ENCODE data around the gene KRTAP26-1. TPM values are rescaled to one million over a fixed set of nuclear protein-coding genes. Genes with fewer than 3 reads are reported as not detected.

KRTAP26-1 gene
- total RNA-seq, 3 donors from 2014 or later = not detected

DNA sequence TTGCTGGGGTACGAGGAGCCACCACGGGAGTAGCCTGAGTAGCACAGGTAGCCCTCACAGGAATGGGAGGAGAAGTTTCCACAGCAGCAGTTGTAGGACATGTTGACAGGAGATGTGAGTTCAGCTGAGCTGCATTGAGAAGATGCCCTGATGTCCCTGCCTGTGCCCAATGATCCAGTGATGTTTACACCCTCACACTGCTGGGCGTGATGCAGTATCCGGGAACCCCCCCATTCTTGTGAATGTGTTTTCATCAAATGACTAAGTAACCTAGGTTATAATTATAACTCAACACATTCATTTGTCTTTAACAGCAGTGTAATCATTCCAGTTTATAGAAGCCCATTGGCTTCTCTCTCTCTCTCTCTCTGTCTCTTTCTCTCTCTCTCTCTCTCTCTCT lies 28.4 kb upstream of the KRTAP26-1 start, which contains the start of gene KRTAP23-1:
TSS of gene KRTAP23-1 (minus strand) at position 101 of the 400 bp plus-strand sequence. CDS start at position 101, 0 bp downstream.
- intact Hi-C loops (cut with DNase I, micrococcal nuclease) = no loop called here
- Histone ChIP-seq H3K36me3 (ENCODE audit: low read depth) (no peaks in the 10 kb centered on the region), H3K9me3 (no peaks in the 10 kb centered on the region), H3K4me1 (ENCODE audit: low read depth) (no peaks in the 10 kb centered on the region), H3K4me3 (no peak within 1 kb of the TSS)
- ATAC-seq (no peak), DNase-seq (no peak)
- TF ChIP-seq CTCF (IDR thresholded peaks at IDR 0.05) = no peak

DNA sequence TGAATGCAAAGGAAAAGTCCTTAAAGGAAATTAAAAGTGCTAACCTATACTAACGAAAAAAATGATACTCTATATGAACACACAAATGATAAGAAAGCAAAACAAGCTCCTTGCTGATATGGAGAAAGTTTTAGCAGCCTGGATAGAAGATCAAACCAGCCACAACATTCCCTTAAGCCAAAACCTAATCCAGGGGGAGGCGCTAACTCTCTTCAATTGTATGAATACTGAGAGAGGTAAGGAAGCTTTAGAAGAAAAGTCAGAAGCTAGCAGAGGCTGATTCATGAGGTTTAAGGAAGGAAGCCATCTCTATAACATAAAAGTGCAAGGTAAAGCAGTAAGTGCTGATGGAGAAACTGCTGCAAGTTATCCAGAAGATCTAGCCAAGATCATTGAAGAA lies 24.9 kb upstream of the KRTAP26-1 start:
- intact Hi-C loops (cut with DNase I, micrococcal nuclease) = no loop called here
- ATAC-seq = no peak
- no peak for TF ChIP-seq CTCF (IDR thresholded peaks at IDR 0.05)
- no peaks in the 10 kb centered on the region for H3K9me3 ChIP-seq
- no peaks in the 10 kb centered on the region for H3K4me1 ChIP-seq (ENCODE audit: low read depth)
- no peak for DNase-seq
- no peaks in the 10 kb centered on the region for H3K36me3 ChIP-seq (ENCODE audit: low read depth)
- H3K4me3 ChIP-seq = no peak overlapping the region

DNA sequence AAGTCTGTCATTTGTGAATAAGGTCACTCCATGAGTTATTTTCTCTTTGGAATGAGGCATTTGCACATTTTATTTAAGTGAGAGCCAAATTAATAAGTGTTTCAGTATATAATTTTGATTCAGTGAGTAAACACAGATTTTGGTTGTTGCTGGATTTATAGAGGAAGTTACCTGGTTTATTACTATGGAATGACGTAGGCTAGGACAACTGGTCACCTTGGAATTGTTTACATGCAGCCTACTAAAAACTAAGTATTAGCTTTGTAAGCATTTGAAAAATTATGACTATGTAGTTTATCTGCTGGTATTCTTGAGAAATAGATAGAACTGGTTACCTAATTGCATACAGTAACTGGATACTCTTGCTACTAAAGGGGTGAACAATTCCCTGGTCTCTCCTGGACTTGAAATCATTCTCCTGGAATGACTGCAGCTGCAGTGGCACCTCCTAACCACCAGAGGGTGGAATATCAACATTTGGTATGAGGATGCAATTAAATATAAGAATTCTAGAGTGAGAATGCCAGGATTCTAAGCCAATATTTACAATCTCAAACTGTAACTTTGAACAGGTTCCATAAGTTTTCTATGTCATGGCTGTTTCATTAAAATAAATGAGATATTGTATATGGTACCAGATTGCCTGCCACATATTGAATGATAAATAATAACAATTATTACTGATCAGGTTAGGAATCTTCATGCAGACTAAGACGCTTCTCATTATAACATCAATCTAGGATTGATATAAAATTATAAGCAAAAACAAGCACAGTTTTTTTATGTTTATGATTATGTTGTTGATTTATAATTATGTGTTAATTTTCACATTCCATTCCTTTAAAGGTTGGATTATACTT lies 20.8 kb upstream of the KRTAP26-1 start:
- Histone ChIP-seq H3K36me3 (ENCODE audit: low read depth) (no peaks in the 10 kb centered on the region), H3K9me3 (no peaks in the 10 kb centered on the region), H3K4me1 (ENCODE audit: low read depth) (no peaks in the 10 kb centered on the region), H3K4me3 (no peak overlapping the region)
- ATAC-seq (peak; percentile 80), DNase-seq (peak in 1 of 3 donors; percentile 74)
- intact Hi-C loops (cut with DNase I, micrococcal nuclease) = no loop called here
- peak; percentile 82 for TF ChIP-seq CTCF (IDR thresholded peaks at IDR 0.05)

DNA sequence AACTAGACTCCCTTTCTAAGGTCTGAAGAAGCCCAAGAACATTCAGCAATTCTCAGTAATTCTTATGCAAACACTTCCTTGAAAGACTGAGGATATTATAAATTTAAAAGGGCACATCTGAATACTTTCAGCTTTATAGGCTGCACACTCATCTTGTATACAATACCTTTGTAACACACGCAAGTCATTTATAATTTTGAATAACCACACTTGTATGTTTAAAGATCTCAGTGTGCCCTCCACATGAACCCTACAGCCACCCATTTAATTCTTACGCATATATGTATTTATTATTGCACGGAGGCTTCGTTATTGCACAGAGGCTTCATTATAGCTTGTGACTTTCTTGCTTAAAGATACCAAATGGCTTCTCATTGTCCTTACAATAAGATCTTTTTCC lies 18.6 kb upstream of the KRTAP26-1 start:
- no peak for TF ChIP-seq CTCF (IDR thresholded peaks at IDR 0.05)
- no peaks in the 10 kb centered on the region for H3K36me3 ChIP-seq (ENCODE audit: low read depth)
- DNase-seq (no peak), ATAC-seq (no peak)
- no peaks in the 10 kb centered on the region for H3K4me1 ChIP-seq (ENCODE audit: low read depth)
- no peak overlapping the region for H3K4me3 ChIP-seq
- H3K9me3 ChIP-seq = no peaks in the 10 kb centered on the region
- intact Hi-C loops (cut with DNase I, micrococcal nuclease) = no loop called here

GRCh38 chr21:30337772-30338171 lies 17.7 kb upstream of the KRTAP26-1 start:
- DNase-seq (no peak), ATAC-seq (no peak)
- TF ChIP-seq CTCF (IDR thresholded peaks at IDR 0.05) = no peak
- no peaks in the 10 kb centered on the region for H3K9me3 ChIP-seq
- H3K4me1 ChIP-seq (ENCODE audit: low read depth) = no peaks in the 10 kb centered on the region
- no peaks in the 10 kb centered on the region for H3K36me3 ChIP-seq (ENCODE audit: low read depth)
- intact Hi-C loops (cut with DNase I, micrococcal nuclease) = no loop called here
- H3K4me3 ChIP-seq = no peak overlapping the region

All from mucosa of descending colon (tissue), 3 donors.